ENCODE measurements around the gene SLC1A7. TPM values are rescaled to one million over a fixed set of nuclear protein-coding genes. Genes with fewer than 3 reads are reported as not detected.

Gene SLC1A7
- total RNA-seq, 4 donors from 2014 or later: 4.7 to 12.8 (median 9.4) TPM; not detected in 1

DNA sequence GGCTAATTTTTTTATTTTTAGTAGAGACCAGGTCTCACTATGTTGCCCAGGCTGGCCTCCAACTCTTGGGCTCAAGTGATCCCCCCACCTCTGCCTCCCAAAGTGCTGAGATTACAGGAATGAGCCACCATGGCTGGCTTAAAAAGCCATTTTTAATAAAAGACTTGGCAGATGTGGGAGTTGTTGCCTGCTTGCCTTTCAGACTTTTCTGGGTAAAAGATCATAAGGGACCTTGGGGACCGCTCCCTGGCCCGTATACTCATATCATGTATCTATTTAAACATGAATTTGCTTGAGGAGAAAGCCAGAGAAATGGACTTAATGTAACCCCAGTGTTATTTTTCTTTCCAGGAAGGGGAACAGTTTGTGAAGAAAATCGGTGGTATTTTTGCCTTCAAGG is 103.9 kb downstream of the SLC1A7 start:
- peaks cover 0 to 47% (median 0%) of the 10 kb centered on the region in 3 donors for H3K36me3 ChIP-seq
- H3K9me3 ChIP-seq: no peaks in the 10 kb centered on the region
- no peaks in the 10 kb centered on the region for H3K27me3 ChIP-seq
- no peak for DNase-seq
- no peak overlapping the region for H3K27ac ChIP-seq
- H3K4me1 ChIP-seq: no peaks in the 10 kb centered on the region
- no peak overlapping the region for H3K4me3 ChIP-seq
- TF ChIP-seq, protein P1, sequence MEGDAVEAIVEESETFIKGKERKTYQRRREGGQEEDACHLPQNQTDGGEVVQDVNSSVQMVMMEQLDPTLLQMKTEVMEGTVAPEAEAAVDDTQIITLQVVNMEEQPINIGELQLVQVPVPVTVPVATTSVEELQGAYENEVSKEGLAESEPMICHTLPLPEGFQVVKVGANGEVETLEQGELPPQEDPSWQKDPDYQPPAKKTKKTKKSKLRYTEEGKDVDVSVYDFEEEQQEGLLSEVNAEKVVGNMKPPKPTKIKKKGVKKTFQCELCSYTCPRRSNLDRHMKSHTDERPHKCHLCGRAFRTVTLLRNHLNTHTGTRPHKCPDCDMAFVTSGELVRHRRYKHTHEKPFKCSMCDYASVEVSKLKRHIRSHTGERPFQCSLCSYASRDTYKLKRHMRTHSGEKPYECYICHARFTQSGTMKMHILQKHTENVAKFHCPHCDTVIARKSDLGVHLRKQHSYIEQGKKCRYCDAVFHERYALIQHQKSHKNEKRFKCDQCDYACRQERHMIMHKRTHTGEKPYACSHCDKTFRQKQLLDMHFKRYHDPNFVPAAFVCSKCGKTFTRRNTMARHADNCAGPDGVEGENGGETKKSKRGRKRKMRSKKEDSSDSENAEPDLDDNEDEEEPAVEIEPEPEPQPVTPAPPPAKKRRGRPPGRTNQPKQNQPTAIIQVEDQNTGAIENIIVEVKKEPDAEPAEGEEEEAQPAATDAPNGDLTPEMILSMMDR (IDR thresholded peaks at IDR 0.05): no peak
- TF ChIP-seq POLR2A (IDR thresholded peaks at IDR 0.05): no peak

Small RNA genes lying within 50 kb of the gene (small RNA-seq; reads per million reads assigned to genes)
- 0 reads per million in 2 donors for gene HIGD1AP11

Other genes with a start within 250 kb of the SLC1A7 start
- 100 to 1,000 TPM; 191 to 421 (median 263) TPM for gene ECHDC2, start 220.9 kb downstream of the SLC1A7 start, total RNA-seq
- gene SCP2, start 215.4 kb downstream of the SLC1A7 start, total RNA-seq: 100 to 1,000 TPM; 161 to 402 (median 219) TPM
- 10 to 100 TPM in 3 of 4 donors, 1 to 10 TPM in 1; 7.0 to 32.2 (median 17.0) TPM for gene PODN, start 80.4 kb downstream of the SLC1A7 start, total RNA-seq
- gene CPT2, start 54.2 kb upstream of the SLC1A7 start, total RNA-seq: 100 to 1,000 TPM in 1 of 4 donors, 10 to 100 TPM in 3; 23.1 to 134 (median 55.0) TPM
- gene CZIB, start 78.0 kb upstream of the SLC1A7 start, total RNA-seq: 10 to 100 TPM; 12.1 to 45.3 (median 25.3) TPM
- gene MAGOH, start 95.9 kb upstream of the SLC1A7 start, total RNA-seq: 10 to 100 TPM; 16.2 to 50.3 (median 20.2) TPM
- gene LRP8, start 185.4 kb upstream of the SLC1A7 start, total RNA-seq: 10 to 100 TPM in 1 of 4 donors, 1 to 10 TPM in 3; 4.5 to 33.8 (median 5.0) TPM

Data from Peyer's patch (tissue), 4 donors.